Measurements from ENCODE around the gene TMPRSS2.

The TMPRSS2 gene

GRCh38 chr21:41507521-41508414, at the start of gene TMPRSS2:
Gene TMPRSS2, minus strand, starts transcription at chr21:41508158. Its CDS starts 10,025 bp downstream, at chr21:41498133.
- DNase-seq (ENCODE audit: insufficient read length, low spot score): no peak
- no peak for TF ChIP-seq CTCF (IDR thresholded peaks at IDR 0.05; ENCODE audit: insufficient read depth, missing control alignments)
- FAIRE-seq: no peak

- FAIRE-seq: no peak
- TF ChIP-seq CTCF (IDR thresholded peaks at IDR 0.05; ENCODE audit: insufficient read depth, missing control alignments): no peak
- DNase-seq (ENCODE audit: insufficient read length, low spot score): no peak
These were observed 47.1 kb upstream of the TMPRSS2 start for GRCh38 chr21:41555057-41555456.

DNA sequence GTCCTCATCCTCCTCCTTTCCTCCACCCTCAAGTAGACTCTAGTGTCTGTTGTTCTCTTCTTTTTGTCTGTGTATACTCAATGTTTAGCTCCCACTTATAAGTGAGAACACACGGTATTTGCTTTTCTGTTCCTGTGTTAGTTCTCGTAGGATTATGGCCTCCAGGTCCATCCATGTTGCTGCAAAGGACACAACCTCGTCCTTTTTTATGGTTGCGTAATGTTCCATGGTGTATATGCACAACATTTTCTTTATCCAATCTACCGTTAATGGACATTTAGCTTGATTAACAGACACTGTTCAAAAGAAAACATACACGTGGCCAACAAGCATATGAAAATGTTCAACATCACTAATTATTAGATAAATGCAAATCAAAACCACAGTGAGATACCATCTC, 44.3 kb upstream of the TMPRSS2 start:
- DNase-seq (ENCODE audit: insufficient read length, low spot score) (no peak), FAIRE-seq (no peak)
- TF ChIP-seq CTCF (IDR thresholded peaks at IDR 0.05; ENCODE audit: insufficient read depth, missing control alignments): no peak

DNA sequence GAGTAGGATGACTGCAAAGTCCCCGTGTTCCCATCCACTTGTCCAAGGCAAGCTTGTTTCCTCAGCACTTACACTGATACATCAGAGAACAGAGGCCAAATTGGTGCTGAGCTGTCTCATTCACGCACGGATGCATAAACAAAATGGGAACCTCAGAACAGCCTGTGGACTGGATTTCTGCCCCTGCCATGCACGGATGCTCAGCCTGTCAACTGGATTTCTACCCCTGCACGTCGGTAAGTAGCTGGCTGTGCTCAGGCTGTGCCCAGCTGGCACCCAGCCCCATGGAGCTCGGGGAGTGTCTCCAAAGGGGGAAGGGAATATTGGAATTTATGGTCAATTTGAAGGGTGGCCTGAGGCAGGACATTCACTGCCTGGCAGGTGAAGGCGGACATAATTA, 40.8 kb upstream of the TMPRSS2 start:
- DNase-seq (ENCODE audit: insufficient read length, low spot score) (no peak), FAIRE-seq (no peak)
- TF ChIP-seq CTCF (IDR thresholded peaks at IDR 0.05; ENCODE audit: insufficient read depth, missing control alignments): no peak

GRCh38 chr21:41547111-41547510, 39.2 kb upstream of the TMPRSS2 start:
- FAIRE-seq: no peak
- no peak for DNase-seq (ENCODE audit: insufficient read length, low spot score)
- TF ChIP-seq CTCF (IDR thresholded peaks at IDR 0.05; ENCODE audit: insufficient read depth, missing control alignments): no peak

GRCh38 chr21:41545500-41546359, 37.8 kb upstream of the TMPRSS2 start:
- no peak for TF ChIP-seq CTCF (IDR thresholded peaks at IDR 0.05; ENCODE audit: insufficient read depth, missing control alignments)
- FAIRE-seq (no peak), DNase-seq (ENCODE audit: insufficient read length, low spot score) (no peak)
